GM19238 (cell line): ENCODE measurements around the gene TSFM.

Experiments used
- DNase-seq: peaks from one replicate; pipeline ENCODE4 v3.0.0; 2011; ENCODE audit warnings: low spot score; ENCODE audit not compliant: insufficient read length

TSFM gene

GRCh38 chr12:57745485-57745881 lies 37.1 kb upstream of the TSFM start:
- no peak for DNase-seq

- no peak for DNase-seq
Measured at GRCh38 chr12:57746025-57746424, 36.6 kb upstream of the TSFM start.

- no peak for DNase-seq
Measured at GRCh38 chr12:57749061-57749460, 33.5 kb upstream of the TSFM start.

- DNase-seq = no peak
Measured at GRCh38 chr12:57750561-57751431, 31.8 kb upstream of the TSFM start.

- DNase-seq = no peak
Measured at GRCh38 chr12:57751432-57751787, 31.2 kb upstream of the TSFM start.

GRCh38 chr12:57751788-57752667 lies 30.6 kb upstream of the TSFM start, which contains the start of gene CDK4:
TSS of gene CDK4 (minus strand) at chr12:57752310. CDS start at chr12:57751717, 593 bp downstream.
- DNase-seq = peak; percentile 96

GRCh38 chr12:57752668-57753000 lies 30.0 kb upstream of the TSFM start:
- no peak for DNase-seq

GRCh38 chr12:57753756-57754337 lies 28.7 kb upstream of the TSFM start:
- DNase-seq = no peak

GRCh38 chr12:57754411-57755193 lies 28.0 kb upstream of the TSFM start, which contains the start of gene MARCHF9:
TSS of gene MARCHF9 (plus strand) at chr12:57755103. CDS start at chr12:57755529, 426 bp downstream.
- DNase-seq = peak; percentile 81

GRCh38 chr12:57755194-57755453 lies 27.5 kb upstream of the TSFM start:
- no peak for DNase-seq

- no peak for DNase-seq
Measured at GRCh38 chr12:57755454-57756372, 26.9 kb upstream of the TSFM start.

GRCh38 chr12:57756406-57757341 lies 25.9 kb upstream of the TSFM start:
- DNase-seq = peak; percentile 88

GRCh38 chr12:57757771-57758170 lies 24.8 kb upstream of the TSFM start:
- DNase-seq = no peak

GRCh38 chr12:57758552-57759359 lies 23.8 kb upstream of the TSFM start:
- no peak for DNase-seq

- DNase-seq = no peak
Measured at GRCh38 chr12:57759360-57759980, 23.1 kb upstream of the TSFM start.

GRCh38 chr12:57760347-57760982 lies 22.1 kb upstream of the TSFM start:
- no peak for DNase-seq

GRCh38 chr12:57761391-57761998 lies 21.1 kb upstream of the TSFM start:
- DNase-seq = no peak
